Measurements from ENCODE around the gene OR13C5.
"Not testable (repeated sequence)": the region's sequence is repeated elsewhere in the genome, so short reads cannot be mapped to it uniquely, and the experiment has no call there.

GRCh38 chr9:104598749-104599148 is 464 bp downstream of the OR13C5 start:
- TF ChIP-seq, protein P1, sequence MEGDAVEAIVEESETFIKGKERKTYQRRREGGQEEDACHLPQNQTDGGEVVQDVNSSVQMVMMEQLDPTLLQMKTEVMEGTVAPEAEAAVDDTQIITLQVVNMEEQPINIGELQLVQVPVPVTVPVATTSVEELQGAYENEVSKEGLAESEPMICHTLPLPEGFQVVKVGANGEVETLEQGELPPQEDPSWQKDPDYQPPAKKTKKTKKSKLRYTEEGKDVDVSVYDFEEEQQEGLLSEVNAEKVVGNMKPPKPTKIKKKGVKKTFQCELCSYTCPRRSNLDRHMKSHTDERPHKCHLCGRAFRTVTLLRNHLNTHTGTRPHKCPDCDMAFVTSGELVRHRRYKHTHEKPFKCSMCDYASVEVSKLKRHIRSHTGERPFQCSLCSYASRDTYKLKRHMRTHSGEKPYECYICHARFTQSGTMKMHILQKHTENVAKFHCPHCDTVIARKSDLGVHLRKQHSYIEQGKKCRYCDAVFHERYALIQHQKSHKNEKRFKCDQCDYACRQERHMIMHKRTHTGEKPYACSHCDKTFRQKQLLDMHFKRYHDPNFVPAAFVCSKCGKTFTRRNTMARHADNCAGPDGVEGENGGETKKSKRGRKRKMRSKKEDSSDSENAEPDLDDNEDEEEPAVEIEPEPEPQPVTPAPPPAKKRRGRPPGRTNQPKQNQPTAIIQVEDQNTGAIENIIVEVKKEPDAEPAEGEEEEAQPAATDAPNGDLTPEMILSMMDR (conservative IDR thresholded peaks at IDR 0.05 in 1 of 2, IDR thresholded peaks at IDR 0.05 in 1 of 2; ENCODE audit: low read depth in 1 of 2, low read length in 2 of 2): not testable (repeated sequence)
- TF ChIP-seq EZH2 (IDR thresholded peaks at IDR 0.05; ENCODE audit: low read length, missing control alignments): not testable (repeated sequence)
